HepG2 (cell line): ENCODE results near the gene ZNF385B. TPM values are rescaled to one million over a fixed set of nuclear protein-coding genes. Genes with fewer than 3 reads are reported as not detected.

ENCODE experiments used
- ATAC-seq: fragments of 200-7000 bp; cut with Tn5 transposase; 3 replicates; pipeline ENCODE4 v1.9.1; 2020; ENCODE audit warnings: mild to moderate bottlenecking, moderate library complexity
- BruUV-seq: library from RNA; stranded (reverse); fragments of 400-500 nt; replicated peaks from 2 replicates; lab custom pipeline; 2021; lab: Mats Ljungman, UMichigan
- CTCF ChIA-PET: fragments of 300-600 bp; formaldehyde crosslinking; extraction: SDS; loops from one replicate; lab custom pipeline; 2021; ENCODE audit warnings: low total read pairs, inconsistent platforms, low intra/inter-chr PET ratio; lab: Yijun Ruan, JAX
- POLR2A ChIA-PET: fragments of 350-600 bp; sonication (Branson Sonifier 250); formaldehyde crosslinking; loops from one replicate; lab custom pipeline; 2020; ENCODE audit warnings: antibody characterized with exemption, inconsistent platforms; lab: Yijun Ruan, JAX
- DNase-seq: peaks from one replicate; pipeline ENCODE4 v3.0.0-alpha.2; 2015; ENCODE audit warnings: low spot score
- FAIRE-seq: peaks from 3 replicates; lab custom pipeline; 2011; peaks lifted over from hg19 to GRCh38; lab: Jason Lieb, UNC
- H2AFZ ChIP-seq: one replicate; pipeline ENCODE4 v1.6.1; 2011; ENCODE audit warnings: low read length, inconsistent platforms
- H3K27ac ChIP-seq: fragments of 300-600 bp; 3 replicates; pipeline ENCODE4 v1.8.0; 2011; ENCODE audit warnings: mixed run types, mild to moderate bottlenecking, mixed read lengths, low read length, inconsistent platforms; ENCODE audit not compliant: insufficient read depth; ENCODE audit errors: extremely low read length
- H3K27me3 ChIP-seq, 2 experiments: fragments of 200-600 bp in 1 of 2; 2 replicates in 1 of 2; 3 replicates in 1 of 2; pipeline versions ENCODE4 v1.6.0 to v1.8.0; 2011; ENCODE audit warnings: low read length in 2 of 2, mild to moderate bottlenecking in 2 of 2, moderate library complexity in 2 of 2, inconsistent platforms in 1 of 2; ENCODE audit not compliant: insufficient read depth in 2 of 2, control insufficient read depth in 1 of 2
- H3K36me3 ChIP-seq, 2 experiments: fragments of 200-600 bp in 1 of 2; replicated peaks in 1 of 2; 2 replicates in 1 of 2; 3 replicates in 1 of 2; pipeline versions ENCODE4 v1.5.1 to v1.8.0; 2011; ENCODE audit warnings: low read length in 2 of 2, inconsistent platforms in 1 of 2; ENCODE audit not compliant: insufficient read depth in 2 of 2, control insufficient read depth in 1 of 2
- H3K4me1 ChIP-seq: 2 replicates; pipeline ENCODE4 v1.5.1; 2012; ENCODE audit warnings: low read length, inconsistent platforms; ENCODE audit not compliant: insufficient read depth
- H3K4me2 ChIP-seq: 2 replicates; pipeline ENCODE4 v1.6.0; 2011; ENCODE audit warnings: low read depth, low read length, inconsistent platforms
- H3K4me3 ChIP-seq, 3 experiments: fragments of 200-600 bp in 1 of 3; sonication (generic), shearing (Covaris generic) in 1 of 3; replicated peaks in 1 of 3; 2 replicates each; pipeline ENCODE4 v1.5.1; 2011 to 2016; ENCODE audit warnings: low read length in 3 of 3, inconsistent platforms in 2 of 3, low read depth in 2 of 3, mild to moderate bottlenecking in 2 of 3, control low read depth in 1 of 3, mixed read lengths in 1 of 3; ENCODE audit not compliant: insufficient read depth in 1 of 3
- H3K79me2 ChIP-seq: one replicate; pipeline ENCODE4 v1.6.1; 2011; ENCODE audit warnings: low read length, inconsistent platforms; ENCODE audit not compliant: insufficient read depth
- H3K9ac ChIP-seq: 2 replicates; pipeline ENCODE4 v1.6.0; 2011; ENCODE audit warnings: mild to moderate bottlenecking, low read depth, low read length, inconsistent platforms; ENCODE audit not compliant: insufficient read depth
- H3K9me3 ChIP-seq: 2 replicates; pipeline ENCODE4 v1.5.1; 2012; ENCODE audit warnings: mild to moderate bottlenecking, low read length
- H4K20me1 ChIP-seq: 2 replicates; pipeline ENCODE4 v1.6.0; 2011; ENCODE audit warnings: inconsistent platforms, mild to moderate bottlenecking, low read length, moderate library complexity; ENCODE audit not compliant: insufficient read depth
- CREB1 ChIP-seq, 2 experiments: fragments of 450-650 bp in 1 of 2; IDR thresholded peaks; 2 replicates each; pipeline ENCODE4 v1.6.1; 2016 to 2017; ENCODE audit warnings: control low read depth in 1 of 2, mild to moderate bottlenecking in 1 of 2, missing compliant biosample characterization in 1 of 2, missing genetic modification characterization in 1 of 2
- DNMT1 ChIP-seq: sonication (generic); formaldehyde crosslinking; IDR thresholded peaks from 2 replicates; pipeline ENCODE4 v1.5.1; 2020; ENCODE audit warnings: mild to moderate bottlenecking, missing genetic modification reagents
- FOXP4 ChIP-seq: sonication (generic); formaldehyde crosslinking; IDR thresholded peaks from 2 replicates; pipeline ENCODE4 v1.4.0; 2020; ENCODE audit warnings: missing genetic modification reagents
- GZF1 ChIP-seq: sonication (generic); formaldehyde crosslinking; IDR thresholded peaks from 2 replicates; pipeline ENCODE4 v1.5.1; 2020; ENCODE audit warnings: mild to moderate bottlenecking, missing genetic modification reagents
- HES4 ChIP-seq: sonication (generic); formaldehyde crosslinking; IDR thresholded peaks from 2 replicates; pipeline ENCODE4 v1.9.0; 2021; ENCODE audit warnings: mild to moderate bottlenecking, missing genetic modification reagents, borderline replicate concordance
- HMG20B ChIP-seq: conservative IDR thresholded peaks from 2 replicates; pipeline ENCODE4 v1.6.1; 2016; ENCODE audit warnings: missing genetic modification reagents, missing compliant biosample characterization
- JARID2 ChIP-seq: sonication (generic); formaldehyde crosslinking; IDR thresholded peaks from 2 replicates; pipeline ENCODE4 v1.8.1; 2023; ENCODE audit warnings: missing genetic modification reagents, inconsistent platforms; ENCODE audit not compliant: insufficient replicate concordance
- KMT2B ChIP-seq: IDR thresholded peaks from 2 replicates; pipeline ENCODE4 v1.6.1; 2016; ENCODE audit warnings: missing genetic modification reagents, missing compliant biosample characterization
- NFIC ChIP-seq: IDR thresholded peaks from 2 replicates; pipeline ENCODE4 v1.6.1; 2012; ENCODE audit warnings: mild to moderate bottlenecking, low read length, inconsistent platforms
- NFYB ChIP-seq: sonication (generic); formaldehyde crosslinking; IDR thresholded peaks from 2 replicates; pipeline ENCODE4 v1.4.0; 2020; ENCODE audit warnings: missing genetic modification reagents
- STAG1 ChIP-seq: sonication (generic); formaldehyde crosslinking; IDR thresholded peaks from 2 replicates; pipeline ENCODE4 v1.4.0; 2020; ENCODE audit warnings: missing genetic modification reagents
- TBP ChIP-seq: sonication (generic); formaldehyde crosslinking; IDR thresholded peaks from 2 replicates; pipeline ENCODE4 v1.5.0; 2020; ENCODE audit warnings: missing genetic modification reagents
- THAP7 ChIP-seq: sonication (generic); formaldehyde crosslinking; IDR thresholded peaks from 2 replicates; pipeline ENCODE4 v1.8.1; 2023; ENCODE audit warnings: mild to moderate bottlenecking, missing genetic modification reagents
- ZBTB8A ChIP-seq: sonication (generic); formaldehyde crosslinking; IDR thresholded peaks from 2 replicates; pipeline ENCODE4 v1.4.0; 2020; ENCODE audit warnings: mild to moderate bottlenecking, low read depth, missing genetic modification reagents, borderline replicate concordance
- ZFP36L2 ChIP-seq: sonication (generic); formaldehyde crosslinking; IDR thresholded peaks from 2 replicates; pipeline ENCODE4 v1.4.0; 2020; ENCODE audit warnings: missing genetic modification reagents
- ZNF260 ChIP-seq: sonication (generic); formaldehyde crosslinking; IDR thresholded peaks from 2 replicates; pipeline ENCODE4 v1.4.0; 2020; ENCODE audit warnings: missing genetic modification reagents, low read depth, mild to moderate bottlenecking, borderline replicate concordance
- ZNF513 ChIP-seq: sonication (generic); formaldehyde crosslinking; conservative IDR thresholded peaks from 2 replicates; pipeline ENCODE4 v1.5.0; 2020; ENCODE audit warnings: missing genetic modification reagents
- ZNF772 ChIP-seq: sonication (generic); formaldehyde crosslinking; IDR thresholded peaks from 2 replicates; pipeline ENCODE4 v1.5.0; 2020; ENCODE audit warnings: mild to moderate bottlenecking, missing genetic modification reagents
- ZNF83 ChIP-seq: sonication (generic); formaldehyde crosslinking; IDR thresholded peaks from 2 replicates; pipeline ENCODE4 v1.4.0; 2020; ENCODE audit warnings: missing genetic modification reagents, mild to moderate bottlenecking, borderline replicate concordance
- WGBS: methylation state at CpG from one replicate; pipeline ENCODE4 v1.1.6; 2017; ENCODE audit warnings: low lambda C conversion rate; 5-methylcytosine and 5-hydroxymethylcytosine counted together
- in situ Hi-C: cut with HindIII; loops from 2 replicates; pipeline ENCODE4 v1.10.0; 2017; ENCODE audit warnings: low pct_unique_long_range_greater_than_20kb; ENCODE audit not compliant: extremely low pct_ligation_motif_present
- intact Hi-C: fragments of 100-400 bp; cut with micrococcal nuclease; formaldehyde crosslinking; loops from one replicate; pipeline ENCODE4 v1.10.0; 2022; ENCODE audit not compliant: unreplicated experiment
- polyA plus RNA-seq, 8 experiments: library from polyadenylated mRNA; depleted of rRNA in 3 of 8; stranded (reverse) in 7 of 8; unstranded in 1 of 8; fragments of >200 nt; fragmentation: Illumina TruSeq in 4 of 8; extraction: Trizol in 4 of 8; gene quantifications; 2 replicates each; pipeline versions ENCODE4 v1.2.1 to v1.2.3, GENCODE V29; 2011 to 2016; ENCODE audit warnings: low read depth in 4 of 8, missing spikeins in 1 of 8, mixed read lengths in 1 of 8; ENCODE audit not compliant: insufficient read depth in 1 of 8
- total RNA-seq, 5 experiments: library from RNA; depleted of rRNA; stranded (reverse); fragments of >200 nt; fragmentation: Illumina TruSeq; extraction: Trizol; gene quantifications; 2 replicates each; pipeline ENCODE4 v1.2.3, GENCODE V29; 2016; ENCODE audit warnings: low read depth in 1 of 5
- TF ChIP-seq, protein P1 (sequence below): sonication (generic); formaldehyde crosslinking; IDR thresholded peaks from 2 replicates; pipeline ENCODE4 v1.4.0; 2020; ENCODE audit warnings: low read depth, mild to moderate bottlenecking, missing genetic modification reagents

Gene ZNF385B
- total and polyA plus RNA-seq, 2 of the 13 experiments (the other 11 are each of a cell fraction or from before 2014, with no cell fraction given): 3.3 to 6.7 TPM

- no peaks in the 10 kb centered on the region for H3K9me3 ChIP-seq
- no peak overlapping the region for H3K9ac ChIP-seq
- no TSS peak for BruUV-seq
- no peaks in the 10 kb centered on the region for H3K79me2 ChIP-seq
- no peak for FAIRE-seq
- no peak for DNase-seq
- TF ChIP-seq ZNF83: no peak
- no peak for TF ChIP-seq GZF1
- no peak for TF ChIP-seq ZNF513
- TF ChIP-seq HES4 (CRISPR knock-in tag): no peak
- TF ChIP-seq ZFP36L2 (CRISPR knock-in tag): no peak
- no peak for TF ChIP-seq FOXP4 (CRISPR knock-in tag)
- no peak for TF ChIP-seq ZNF772 (CRISPR knock-in tag)
- TF ChIP-seq NFYB (CRISPR knock-in tag): no peak
- no peak for TF ChIP-seq TBP (CRISPR knock-in tag)
- TF ChIP-seq NFIC: no peak
- no peak for TF ChIP-seq JARID2 (CRISPR knock-in tag)
- TF ChIP-seq CREB1 (IDR thresholded peaks at IDR 0.05): no peak
- TF ChIP-seq CREB1 (CRISPR knock-in tag; IDR thresholded peaks at IDR 0.05): no peak
- no peak for TF ChIP-seq THAP7 (CRISPR knock-in tag)
- TF ChIP-seq DNMT1 (CRISPR knock-in tag): no peak
- TF ChIP-seq HMG20B: no peak
- TF ChIP-seq STAG1 (CRISPR knock-in tag): no peak
- TF ChIP-seq KMT2B (CRISPR knock-in tag): no peak
- TF ChIP-seq, protein P1, sequence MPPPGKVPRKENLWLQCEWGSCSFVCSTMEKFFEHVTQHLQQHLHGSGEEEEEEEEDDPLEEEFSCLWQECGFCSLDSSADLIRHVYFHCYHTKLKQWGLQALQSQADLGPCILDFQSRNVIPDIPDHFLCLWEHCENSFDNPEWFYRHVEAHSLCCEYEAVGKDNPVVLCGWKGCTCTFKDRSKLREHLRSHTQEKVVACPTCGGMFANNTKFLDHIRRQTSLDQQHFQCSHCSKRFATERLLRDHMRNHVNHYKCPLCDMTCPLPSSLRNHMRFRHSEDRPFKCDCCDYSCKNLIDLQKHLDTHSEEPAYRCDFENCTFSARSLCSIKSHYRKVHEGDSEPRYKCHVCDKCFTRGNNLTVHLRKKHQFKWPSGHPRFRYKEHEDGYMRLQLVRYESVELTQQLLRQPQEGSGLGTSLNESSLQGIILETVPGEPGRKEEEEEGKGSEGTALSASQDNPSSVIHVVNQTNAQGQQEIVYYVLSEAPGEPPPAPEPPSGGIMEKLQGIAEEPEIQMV (CRISPR knock-in tag): no peak
- TF ChIP-seq ZBTB8A (CRISPR knock-in tag): no peak
- TF ChIP-seq ZNF260: no peak
- ATAC-seq: no peak
- no peak overlapping the region for H2AFZ ChIP-seq
- intact Hi-C loops (no loop called here), in situ Hi-C loops (no loop called here)
- no peak overlapping the region for H3K4me2 ChIP-seq
- H3K36me3 ChIP-seq: no peaks in the 10 kb centered on the region
- no peaks in the 10 kb centered on the region for H4K20me1 ChIP-seq
- 52% methylated on average over 3 of the region's 3 CpGs for WGBS
- H3K4me1 ChIP-seq: peaks cover 19% of the 10 kb centered on the region
- ChIA-PET CTCF (no interaction called here), POLR2A (no interaction called here)
- peaks cover 2 to 8% of the 10 kb centered on the region in 2 experiments; a peak in 2 of 5 replicates for H3K27me3 ChIP-seq
- H3K27ac ChIP-seq: no peak overlapping the region
- H3K4me3 ChIP-seq: no peak overlapping the region
Measured at GRCh38 chr2:179432751-179433150, 428.7 kb downstream of the ZNF385B start.
